PC-3 (cell line): ENCODE measurements around the gene BACH2. TPM values are rescaled to one million over a fixed set of nuclear protein-coding genes. Genes with fewer than 3 reads are reported as not detected.

Experiments
- ATAC-seq: fragments of 200-7000 bp; cut with Tn5 transposase; 2 replicates; pipeline ENCODE4 v1.9.1; 2020; ENCODE audit warnings: mild to moderate bottlenecking, moderate library complexity
- BruUV-seq: library from RNA; stranded (reverse); fragments of 400-500 nt; replicated peaks from 2 replicates; lab custom pipeline; 2021; lab: Mats Ljungman, UMichigan
- CTCF ChIA-PET: fragments of 300-600 bp; sonication (Branson Sonifier 250); formaldehyde crosslinking; loops from one replicate; lab custom pipeline; 2022; ENCODE audit warnings: antibody characterized with exemption; lab: Charles Lee
- POLR2A ChIA-PET: fragments of 300-600 bp; sonication (Branson Sonifier 250); formaldehyde crosslinking; loops from one replicate; lab custom pipeline; 2022; ENCODE audit warnings: antibody characterized with exemption; ENCODE audit not compliant: unreplicated experiment; lab: Charles Lee
- DNase-seq: peaks from one replicate; pipeline ENCODE4 v3.0.0-alpha.2; 2015
- H2AFZ ChIP-seq: fragments of 300-600 bp; sonication (generic); 2 replicates; pipeline ENCODE4 v1.6.0; 2016; ENCODE audit warnings: antibody characterized with exemption, low read length
- H3F3A ChIP-seq: fragments of 300-600 bp; sonication (generic); one replicate; pipeline ENCODE4 v1.6.0; 2017; ENCODE audit warnings: antibody characterized with exemption, low read length, control low read depth, mild to moderate bottlenecking; ENCODE audit not compliant: unreplicated experiment
- H3K27ac ChIP-seq: fragments of 300-600 bp; sonication (generic); 2 replicates; pipeline ENCODE4 v1.5.1; 2016; ENCODE audit warnings: mild to moderate bottlenecking, low read length
- H3K27me3 ChIP-seq: fragments of 300-600 bp; sonication (generic); 2 replicates; pipeline ENCODE4 v1.6.1; 2016; ENCODE audit warnings: low read length, mixed read lengths
- H3K36me3 ChIP-seq: fragments of 300-600 bp; sonication (generic); 2 replicates; pipeline ENCODE4 v1.6.1; 2016; ENCODE audit warnings: low read depth, mixed run types, low read length, mixed read lengths
- H3K4me1 ChIP-seq: fragments of 300-600 bp; sonication (generic); 2 replicates; pipeline ENCODE4 v1.5.1; 2016; ENCODE audit warnings: low read length; ENCODE audit not compliant: insufficient read depth
- H3K4me2 ChIP-seq: fragments of 300-600 bp; sonication (generic); 2 replicates; pipeline ENCODE4 v1.6.0; 2016; ENCODE audit warnings: low read length
- H3K4me3 ChIP-seq: fragments of 300-600 bp; sonication (generic); 2 replicates; pipeline ENCODE4 v1.5.1; 2016; ENCODE audit warnings: mild to moderate bottlenecking, low read length, mixed read lengths
- H3K79me2 ChIP-seq: fragments of 300-600 bp; sonication (generic); 2 replicates; pipeline ENCODE4 v1.6.1; 2017; ENCODE audit warnings: low read length, mixed read lengths
- H3K9ac ChIP-seq: fragments of 300-600 bp; sonication (generic); 2 replicates; pipeline ENCODE4 v1.6.0; 2016; ENCODE audit warnings: mild to moderate bottlenecking, low read length
- H3K9me2 ChIP-seq: fragments of 300-600 bp; sonication (generic); replicated peaks from 2 replicates; pipeline ENCODE4 v1.6.1; 2016; ENCODE audit warnings: mixed run types, low read length, mixed read lengths
- H3K9me3 ChIP-seq: fragments of 300-600 bp; sonication (generic); 2 replicates; pipeline ENCODE4 v1.6.1; 2016; ENCODE audit warnings: low read length, mixed read lengths
- H4K20me1 ChIP-seq: fragments of 300-600 bp; sonication (generic); 2 replicates; pipeline ENCODE4 v1.6.1; 2016; ENCODE audit warnings: low read length, mixed read lengths
- CTCF ChIP-seq: fragments of 300-600 bp; sonication (generic); conservative IDR thresholded peaks from 2 replicates; pipeline ENCODE4 v1.5.1; 2017; ENCODE audit warnings: antibody characterized with exemption, low read depth, mild to moderate bottlenecking, low read length
- EZH2 ChIP-seq: fragments of 300-600 bp; sonication (generic); IDR thresholded peaks from one replicate; pipeline ENCODE4 v1.6.1; 2017; ENCODE audit warnings: antibody characterized with exemption, mild to moderate bottlenecking, low read length; ENCODE audit not compliant: unreplicated experiment
- EZH2phosphoT487 ChIP-seq: fragments of 300-600 bp; sonication (generic); IDR thresholded peaks from 2 replicates; pipeline ENCODE4 v1.6.1; 2018; ENCODE audit warnings: mild to moderate bottlenecking, antibody characterized with exemption, low read length, borderline replicate concordance
- intact Hi-C: fragments of 100-400 bp; cut with micrococcal nuclease; formaldehyde crosslinking; loops from 2 replicates; pipeline ENCODE4 v1.9.0; 2023
- total RNA-seq: library from RNA; depleted of rRNA; stranded (reverse); fragments of >200 nt; gene quantifications from 2 replicates; pipeline ENCODE4 v1.2.3, GENCODE V29; 2014

Gene BACH2
- total RNA-seq, 1 experiment from 2014 or later, result 7.0 TPM

- CTCF ChIA-PET, result interaction anchor here (0.6 to 1.0 kb wide), 2 partner anchors 25 to 278 kb away, joined by 3 to 4 read pairs; no protein-coding TSS in a partner anchor
- H3K9me2 ChIP-seq, result no peaks in the 10 kb centered on the region
- peaks cover 11% of the 10 kb centered on the region for H3K9me3 ChIP-seq
- H3K4me2 ChIP-seq, result peak overlapping the region; percentile 83
- no peaks in the 10 kb centered on the region for H3K27me3 ChIP-seq
- BruUV-seq, result no TSS peak
- no peaks in the 10 kb centered on the region for H4K20me1 ChIP-seq
- DNase-seq (no peak), ATAC-seq (no peak)
- H3F3A ChIP-seq, result no peaks in the 10 kb centered on the region
- H3K79me2 ChIP-seq, result no peaks in the 10 kb centered on the region
- H3K9ac ChIP-seq, result peak overlapping the region; percentile 77
- TF ChIP-seq CTCF, result no peak
- no peak for TF ChIP-seq EZH2phosphoT487
- no peak for TF ChIP-seq EZH2
- peaks cover 9% of the 10 kb centered on the region; the same call in 1 of the 2 replicates for H3K36me3 ChIP-seq
- POLR2A ChIA-PET, result interaction anchor here (0.9 kb wide), 1 partner anchor 67 kb away, joined by 4 read pairs; no protein-coding TSS in a partner anchor
- H3K4me1 ChIP-seq, result peaks cover 62% of the 10 kb centered on the region
- H3K4me3 ChIP-seq, result peak overlapping the region; percentile 40
- peak overlapping the region; percentile 95 for H3K27ac ChIP-seq
- peak overlapping the region; percentile 56; the same call in 1 of the 2 replicates for H2AFZ ChIP-seq
- intact Hi-C loops, result loop anchor here (1.0 to 5.0 kb wide), 6 partner anchors 14 to 266 kb away; no protein-coding TSS in a partner anchor
Observed at GRCh38 chr6:90218959-90219208, 77.8 kb downstream of the BACH2 start.

DNA sequence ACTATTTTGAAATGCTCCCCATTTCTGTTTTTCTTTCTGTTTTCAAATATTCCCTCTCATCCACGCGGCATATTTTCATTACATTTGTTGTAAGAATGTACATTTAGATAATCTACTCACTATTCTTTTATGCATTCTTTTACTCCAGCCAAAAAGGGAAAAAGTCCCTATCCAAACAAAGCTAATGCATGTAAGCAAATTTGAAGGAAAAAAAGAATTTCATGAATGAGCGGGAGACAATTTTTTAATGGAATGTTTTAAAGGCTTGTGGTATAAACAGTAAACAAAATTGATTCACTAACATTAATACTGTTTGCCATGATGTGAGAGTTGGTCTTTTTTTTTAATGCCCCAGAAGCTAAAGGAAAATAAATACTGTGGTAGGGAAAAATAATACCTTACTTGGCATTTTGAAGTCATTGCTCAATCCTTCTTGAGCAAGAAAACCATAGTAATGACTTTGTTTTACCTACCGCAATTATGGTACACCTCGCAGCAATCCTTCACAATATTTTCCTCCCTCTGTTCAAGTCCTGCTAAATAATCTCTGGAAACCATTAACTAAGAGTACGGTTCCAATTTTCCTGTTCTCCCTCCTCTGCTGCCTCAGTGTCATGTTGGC, 79.0 kb downstream of the BACH2 start:
- intact Hi-C loops, result loop anchor here (1.0 to 5.0 kb wide), 6 partner anchors 13 to 265 kb away; no protein-coding TSS in a partner anchor
- DNase-seq, result no peak
- Histone ChIP-seq H3K4me2 (peak overlapping the region; percentile 83), H3K79me2 (no peaks in the 10 kb centered on the region), H3K27me3 (no peaks in the 10 kb centered on the region), H2AFZ (peak overlapping the region; percentile 75), H3K36me3 (no peaks in the 10 kb centered on the region), H3F3A (no peaks in the 10 kb centered on the region), H3K4me1 (peaks cover 62% of the 10 kb centered on the region), H3K9me2 (no peaks in the 10 kb centered on the region), H4K20me1 (no peaks in the 10 kb centered on the region), H3K9ac (peak overlapping the region; percentile 77), H3K9me3 (no peaks in the 10 kb centered on the region), H3K27ac (peak overlapping the region; percentile 95), H3K4me3 (peak overlapping the region; percentile 52)
- POLR2A ChIA-PET, result interaction anchor here (0.6 kb wide), 1 partner anchor 197 kb away, joined by 3 read pairs; no protein-coding TSS in a partner anchor
- ATAC-seq, result no peak
- BruUV-seq, result no TSS peak
- TF ChIP-seq CTCF (no peak), EZH2 (no peak), EZH2phosphoT487 (no peak)
- CTCF ChIA-PET, result interaction anchor here (0.7 kb wide), 1 partner anchor 163 kb away, joined by 5 read pairs; no protein-coding TSS in a partner anchor
